ENCODE results near the gene SAP25.

The SAP25 gene

DNA sequence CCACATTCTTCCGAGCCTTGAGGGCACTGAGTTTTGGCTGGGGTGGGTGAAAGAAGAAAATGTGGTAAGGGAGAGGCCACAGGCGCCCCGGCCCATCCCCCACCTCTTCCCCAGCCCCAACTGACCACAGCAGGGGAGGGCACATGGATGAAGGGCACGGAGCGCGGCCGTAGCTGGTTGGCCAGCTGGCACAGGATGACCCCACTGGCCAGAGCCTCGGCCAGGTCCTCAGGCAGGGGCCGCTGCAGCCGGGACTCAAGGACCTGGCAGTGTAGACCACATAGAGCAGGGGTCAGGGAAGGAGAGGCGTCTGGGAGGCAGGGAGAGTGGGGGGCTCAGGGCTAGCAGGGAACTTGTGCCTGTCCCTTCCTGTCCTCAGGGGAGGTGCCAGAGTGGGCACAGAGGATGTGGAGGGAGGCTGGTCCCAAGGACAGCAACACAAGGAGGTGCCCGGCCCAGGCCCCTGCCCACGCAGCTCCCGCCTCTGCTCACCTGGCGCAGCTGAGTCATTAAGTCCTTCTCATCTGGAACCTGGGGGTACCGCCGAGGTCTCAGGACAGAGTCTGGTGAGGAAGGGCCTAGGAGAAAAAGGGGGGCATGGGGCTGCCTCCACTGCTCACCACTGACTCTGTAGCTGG is 2.2 kb upstream of the SAP25 start:
- TF ChIP-seq CTCF (IDR thresholded peaks at IDR 0.05; ENCODE audit: low read depth, low read length) = no peak
- H3K4me3 ChIP-seq (ENCODE audit: low read depth, low read length) = no peak overlapping the region
- in situ Hi-C loops (cut with HindIII; ENCODE audit: low sequenced_read_pairs) = no loop called here
- no peak for DNase-seq (ENCODE audit: low read depth, low spot score)

DNA sequence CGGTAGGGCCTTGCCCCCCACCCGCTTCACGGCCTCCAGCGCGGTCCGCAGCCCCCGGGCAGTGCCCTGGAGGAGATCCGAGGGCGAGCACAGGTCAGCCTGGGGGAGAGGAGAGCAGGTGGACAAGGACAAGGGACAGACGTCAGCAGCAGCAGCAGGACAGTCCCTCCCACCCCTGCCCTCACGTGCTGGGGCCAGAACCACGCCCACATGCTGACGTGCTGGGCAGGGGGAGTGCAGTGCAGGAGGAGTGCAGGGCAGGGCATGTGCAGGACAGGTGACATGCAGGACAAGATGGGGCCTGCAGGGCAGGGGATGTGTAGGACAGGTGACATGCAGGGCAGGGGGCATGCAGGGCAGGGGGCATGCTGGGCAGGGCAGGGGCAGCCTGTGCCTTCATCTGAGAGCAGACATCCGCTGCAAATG is 1.5 kb upstream of the SAP25 start:
- no peak overlapping the region for H3K4me3 ChIP-seq (ENCODE audit: low read depth, low read length)
- DNase-seq (ENCODE audit: low read depth, low spot score) = no peak
- no peak for TF ChIP-seq CTCF (IDR thresholded peaks at IDR 0.05; ENCODE audit: low read depth, low read length)
- in situ Hi-C loops (cut with HindIII; ENCODE audit: low sequenced_read_pairs) = no loop called here

DNA sequence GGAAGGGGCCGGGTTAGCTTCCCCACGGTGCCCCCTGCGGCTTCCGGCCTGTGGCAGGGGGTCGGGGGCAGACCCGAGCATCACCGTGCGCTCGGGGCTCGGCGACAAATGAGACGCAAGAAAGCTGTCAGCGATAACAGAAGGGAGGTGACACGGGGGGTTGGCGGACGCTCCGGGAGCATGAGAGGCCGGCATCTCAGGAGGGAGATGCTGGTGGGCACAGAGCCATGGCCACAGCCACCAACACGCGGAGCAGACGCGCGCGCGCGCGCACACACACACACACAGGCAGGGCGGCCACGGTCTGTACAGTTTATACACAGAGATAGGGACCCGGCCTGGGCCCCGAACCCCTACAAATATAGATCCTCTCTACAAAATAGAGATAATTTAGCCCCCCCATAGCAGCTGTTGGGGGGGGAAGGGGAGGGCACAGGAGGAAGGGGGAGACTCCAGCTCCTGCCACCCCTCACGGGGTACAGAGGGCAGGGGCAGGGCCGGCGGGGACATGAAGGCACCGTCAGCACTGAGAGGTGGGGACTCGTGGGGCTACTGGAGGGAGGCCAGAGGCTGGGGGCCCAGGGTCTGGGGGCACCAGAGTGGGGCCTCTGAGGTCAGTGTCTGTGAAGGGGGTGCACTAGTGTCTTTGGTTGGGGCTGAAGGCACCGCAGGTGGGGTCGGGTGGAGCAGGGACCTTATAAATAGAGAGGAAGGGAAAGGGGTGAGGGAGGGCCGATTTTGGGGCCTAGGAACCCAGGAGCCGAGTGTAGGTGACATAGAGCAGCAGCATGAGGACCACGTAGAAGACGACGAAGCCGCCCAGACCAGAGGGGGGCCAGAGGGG is 884 bp upstream of the SAP25 start:
- in situ Hi-C loops (cut with HindIII; ENCODE audit: low sequenced_read_pairs) = no loop called here
- DNase-seq (ENCODE audit: low read depth, low spot score) = no peak

GRCh38 chr7:100572949-100573675 is 588 bp downstream of the SAP25 start:
- no peak for DNase-seq (ENCODE audit: low read depth, low spot score)
- TF ChIP-seq CTCF (IDR thresholded peaks at IDR 0.05; ENCODE audit: low read depth, low read length) = no peak
- no peak overlapping the region for H3K4me3 ChIP-seq (ENCODE audit: low read depth, low read length)
- in situ Hi-C loops (cut with HindIII; ENCODE audit: low sequenced_read_pairs) = no loop called here

More for the DNA sequence above, 884 bp upstream of the SAP25 start:
- TF ChIP-seq CTCF (IDR thresholded peaks at IDR 0.05; ENCODE audit: low read depth, low read length) = no peak
- no peak overlapping the region for H3K4me3 ChIP-seq (ENCODE audit: low read depth, low read length)

DNA sequence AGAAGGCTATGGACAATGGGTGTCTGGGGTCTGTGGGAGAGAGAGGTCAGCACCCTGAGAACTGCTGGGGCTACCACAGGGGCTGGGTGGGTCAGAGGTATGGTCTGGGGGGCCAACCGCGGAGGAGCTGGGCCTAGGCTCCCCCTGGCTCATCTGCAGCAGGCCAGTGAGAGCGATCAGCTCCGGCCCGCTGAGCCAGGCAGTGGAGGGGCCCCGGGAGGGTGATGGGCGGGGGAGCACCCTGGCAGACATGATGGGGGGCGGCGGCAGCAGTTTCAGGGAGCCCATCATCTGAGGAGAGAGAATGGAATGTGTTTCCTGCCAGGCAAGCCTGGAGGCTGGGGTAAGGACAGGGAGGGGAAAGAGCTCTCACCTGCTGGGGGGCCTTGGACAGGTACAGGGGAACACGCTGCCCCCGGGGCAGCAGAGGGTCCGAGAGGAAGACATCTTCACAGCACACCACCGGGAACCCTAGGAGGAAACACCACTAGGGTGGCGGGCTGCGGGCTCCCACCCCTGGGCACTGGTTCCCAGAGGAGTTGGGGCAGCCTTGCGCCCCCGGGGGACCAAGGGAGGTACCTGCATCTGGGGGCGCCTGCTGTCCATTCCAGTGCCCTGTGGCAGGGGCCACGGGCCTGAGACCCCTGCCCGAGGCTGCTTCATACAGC is 1.3 kb downstream of the SAP25 start:
- no peak for DNase-seq (ENCODE audit: low read depth, low spot score)
- no peak for TF ChIP-seq CTCF (IDR thresholded peaks at IDR 0.05; ENCODE audit: low read depth, low read length)
- no peak overlapping the region for H3K4me3 ChIP-seq (ENCODE audit: low read depth, low read length)
- in situ Hi-C loops (cut with HindIII; ENCODE audit: low sequenced_read_pairs) = no loop called here

DNA sequence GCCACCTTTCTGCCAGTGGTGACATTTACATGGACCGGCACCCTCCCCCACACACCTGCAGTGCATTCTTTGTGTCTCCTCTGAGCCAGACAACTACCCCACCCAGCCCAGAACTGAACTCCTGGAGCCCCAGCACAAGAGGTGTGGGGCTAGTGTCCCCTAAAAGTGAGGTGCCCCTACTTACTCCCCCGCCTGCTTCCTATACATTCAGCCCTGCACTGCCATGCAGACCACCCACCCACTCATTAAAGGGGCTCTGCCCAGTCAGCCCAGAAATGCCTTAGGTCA is 1.9 kb downstream of the SAP25 start:
- in situ Hi-C loops (cut with HindIII; ENCODE audit: low sequenced_read_pairs) = no loop called here
- no peak for DNase-seq (ENCODE audit: low read depth, low spot score)
- no peak overlapping the region for H3K4me3 ChIP-seq (ENCODE audit: low read depth, low read length)
- TF ChIP-seq CTCF (IDR thresholded peaks at IDR 0.05; ENCODE audit: low read depth, low read length) = no peak
